Body of pancreas (tissue), 4 donors: ENCODE results near the gene RIN3. TPM values are rescaled to one million over a fixed set of nuclear protein-coding genes. Genes with fewer than 3 reads are reported as not detected.

ENCODE experiments used
- ATAC-seq: fragments of 150-250 bp; one replicate; pipeline ENCODE4 v1.9.1; 2016
- DNase-seq, 4 donors: peaks; one replicate each; pipeline ENCODE4 v3.0.0-alpha.2; 2019
- H3K27ac ChIP-seq, 4 donors: fragments of 200-600 bp; sonication (generic); 1 replicate in 3 of 4; 2 replicates in 1 of 4; pipeline versions ENCODE4 v1.5.1 to v1.6.1; 2016 to 2019; ENCODE audit warnings: mild to moderate bottlenecking in 1 of 4, mixed read lengths in 1 of 4, moderate library complexity in 1 of 4
- H3K27me3 ChIP-seq, 2 donors: fragments of 200-600 bp; sonication (generic); one replicate each; pipeline ENCODE4 v1.6.0; 2016; ENCODE audit warnings: mild to moderate bottlenecking in 1 of 2
- H3K36me3 ChIP-seq, 2 donors: fragments of 200-600 bp; sonication (generic); replicated peaks in 1 of 2; 2 replicates each; pipeline ENCODE4 v1.5.1; 2016; ENCODE audit warnings: low read depth in 2 of 2; ENCODE audit not compliant: insufficient read depth in 1 of 2
- H3K4me1 ChIP-seq: fragments of 200-600 bp; sonication (generic); one replicate; pipeline ENCODE4 v1.6.0; 2016
- H3K4me3 ChIP-seq, 2 donors: fragments of 200-600 bp; sonication (generic); 1 replicate in 1 of 2; 2 replicates in 1 of 2; pipeline ENCODE4 v1.5.1; 2016 to 2019
- H3K9me3 ChIP-seq, 3 donors: fragments of 200-600 bp; sonication (generic); 1 replicate in 2 of 3; 2 replicates in 1 of 3; pipeline ENCODE4 v1.5.1; 2016
- POLR2A ChIP-seq, 3 donors: fragments of 450-650 bp; IDR thresholded peaks; one replicate each; pipeline ENCODE4 v1.6.1; 2016; ENCODE audit warnings: antibody characterized with exemption in 3 of 3, mild to moderate bottlenecking in 2 of 3
- WGBS, 2 donors: methylation state at CpG; one replicate each; pipeline ENCODE4 v1.1.5; 2017; 5-methylcytosine and 5-hydroxymethylcytosine counted together
- intact Hi-C: fragments of 100-400 bp; cut with DNase I; formaldehyde crosslinking; loops from one replicate; pipeline ENCODE4 v1.15.1; 2023
- total RNA-seq, 2 donors: library from RNA; depleted of rRNA; stranded (reverse); fragments of >200 nt; gene quantifications; one replicate each; pipeline ENCODE4 v1.1.0, GENCODE V29; 2016
- TF ChIP-seq, protein P1 (sequence below), 7 experiments: fragments of 450-650 bp in 4 of 7; fragments of 200-600 bp in 3 of 7; sonication (generic) in 3 of 7; IDR thresholded peaks; one replicate each; pipeline ENCODE4 v1.5.1; 2016 to 2019; ENCODE audit warnings: antibody characterized with exemption in 7 of 7

RIN3 gene
- total RNA-seq, 2 donors from 2014 or later, result 2.6 to 3.3 TPM

DNA sequence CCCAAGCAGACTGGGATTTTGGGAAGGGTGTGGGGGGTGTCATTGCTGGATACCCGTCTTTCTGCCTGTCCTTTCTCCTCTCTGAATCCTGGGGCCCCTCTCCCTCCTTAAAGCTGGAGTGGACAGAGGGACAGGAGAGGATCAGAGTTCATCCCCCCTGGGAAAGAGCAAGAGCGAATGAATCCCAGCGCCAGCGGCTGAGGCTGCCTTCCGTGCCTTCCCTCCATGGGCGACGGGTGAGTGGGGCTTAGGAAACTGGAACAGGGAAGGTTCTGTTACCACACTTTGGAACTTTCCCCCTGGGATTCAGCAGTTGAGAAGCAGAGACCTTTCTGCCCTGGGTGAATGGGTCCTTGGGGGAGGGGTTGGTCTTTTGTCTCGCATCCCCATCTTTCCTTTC lies 16.2 kb upstream of the RIN3 start:
- WGBS, 2 donors, result 75 to 81% methylated on average over 8 of the region's 8 CpGs

DNA sequence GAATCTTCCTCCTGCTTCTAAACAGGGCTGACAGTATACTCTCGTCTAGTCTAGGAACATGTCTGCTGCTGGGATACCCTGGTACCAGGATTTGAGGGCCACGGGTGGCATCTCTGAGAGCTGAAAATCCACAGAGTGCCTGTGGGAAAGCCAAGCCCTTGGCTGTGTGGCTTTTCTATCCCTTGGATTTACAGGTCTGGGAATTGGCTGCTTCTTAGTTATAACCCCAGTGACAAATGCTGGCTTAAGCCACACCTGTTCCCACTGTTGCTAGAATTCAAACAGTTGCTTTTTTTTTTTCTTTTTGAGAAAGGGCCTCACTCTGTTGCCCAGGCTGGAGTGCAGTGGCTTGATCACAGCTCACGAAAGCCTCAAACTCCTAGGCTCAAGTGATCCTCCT lies 14.3 kb upstream of the RIN3 start:
- no peaks in the 10 kb centered on the region for H3K4me1 ChIP-seq
- DNase-seq (no peak), ATAC-seq (no peak)
- H3K4me3 ChIP-seq, result no peak overlapping the region
- H3K27me3 ChIP-seq, result no peaks in the 10 kb centered on the region
- H3K9me3 ChIP-seq, result no peaks in the 10 kb centered on the region
- no peaks in the 10 kb centered on the region for H3K36me3 ChIP-seq
- 74 to 76% methylated on average over 3 of the region's 3 CpGs for WGBS, 2 donors
- H3K27ac ChIP-seq, result no peak overlapping the region
- intact Hi-C loops, result no loop called here
- TF ChIP-seq, protein P1, sequence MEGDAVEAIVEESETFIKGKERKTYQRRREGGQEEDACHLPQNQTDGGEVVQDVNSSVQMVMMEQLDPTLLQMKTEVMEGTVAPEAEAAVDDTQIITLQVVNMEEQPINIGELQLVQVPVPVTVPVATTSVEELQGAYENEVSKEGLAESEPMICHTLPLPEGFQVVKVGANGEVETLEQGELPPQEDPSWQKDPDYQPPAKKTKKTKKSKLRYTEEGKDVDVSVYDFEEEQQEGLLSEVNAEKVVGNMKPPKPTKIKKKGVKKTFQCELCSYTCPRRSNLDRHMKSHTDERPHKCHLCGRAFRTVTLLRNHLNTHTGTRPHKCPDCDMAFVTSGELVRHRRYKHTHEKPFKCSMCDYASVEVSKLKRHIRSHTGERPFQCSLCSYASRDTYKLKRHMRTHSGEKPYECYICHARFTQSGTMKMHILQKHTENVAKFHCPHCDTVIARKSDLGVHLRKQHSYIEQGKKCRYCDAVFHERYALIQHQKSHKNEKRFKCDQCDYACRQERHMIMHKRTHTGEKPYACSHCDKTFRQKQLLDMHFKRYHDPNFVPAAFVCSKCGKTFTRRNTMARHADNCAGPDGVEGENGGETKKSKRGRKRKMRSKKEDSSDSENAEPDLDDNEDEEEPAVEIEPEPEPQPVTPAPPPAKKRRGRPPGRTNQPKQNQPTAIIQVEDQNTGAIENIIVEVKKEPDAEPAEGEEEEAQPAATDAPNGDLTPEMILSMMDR (IDR thresholded peaks at IDR 0.05), result no peak
- no peak for TF ChIP-seq POLR2A (IDR thresholded peaks at IDR 0.05)

More for the DNA sequence above, 16.2 kb upstream of the RIN3 start:
- H3K36me3 ChIP-seq, result no peaks in the 10 kb centered on the region
- ATAC-seq (no peak), DNase-seq (no peak)
- H3K4me3 ChIP-seq, result no peak overlapping the region
- TF ChIP-seq POLR2A (IDR thresholded peaks at IDR 0.05), result no peak
- TF ChIP-seq, protein P1 (IDR thresholded peaks at IDR 0.05), result no peak
- H3K27ac ChIP-seq, result no peak overlapping the region
- H3K27me3 ChIP-seq, result no peaks in the 10 kb centered on the region
- no peaks in the 10 kb centered on the region for H3K4me1 ChIP-seq
- intact Hi-C loops, result no loop called here
- H3K9me3 ChIP-seq, result no peaks in the 10 kb centered on the region

DNA sequence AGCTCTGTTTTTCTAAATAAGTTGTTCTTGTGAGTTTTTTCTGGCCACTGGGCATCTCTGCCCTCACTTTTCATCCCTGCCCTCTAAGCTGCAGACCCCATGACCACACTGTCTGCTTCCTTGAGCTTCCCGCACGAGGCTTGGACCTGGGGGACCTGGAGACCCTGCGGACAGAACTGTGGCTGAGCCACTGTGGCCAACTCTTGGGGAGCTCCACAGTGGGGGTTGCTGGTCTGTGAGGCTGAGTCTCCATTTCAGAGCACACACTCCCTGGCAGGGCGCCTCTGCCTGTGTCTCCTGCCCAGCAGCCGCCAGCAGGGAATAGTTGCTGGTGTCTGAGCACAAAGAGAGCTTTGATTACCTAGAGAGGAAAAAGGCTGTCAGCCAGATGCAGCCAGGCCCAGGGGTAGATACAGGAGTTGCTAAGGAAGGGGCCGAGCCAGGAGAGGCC lies 13.1 kb upstream of the RIN3 start:
- H3K4me3 ChIP-seq, result no peak overlapping the region
- no peak for ATAC-seq
- DNase-seq, result no peak
- H3K9me3 ChIP-seq, result no peaks in the 10 kb centered on the region
- no peaks in the 10 kb centered on the region for H3K4me1 ChIP-seq
- no peak for TF ChIP-seq POLR2A (IDR thresholded peaks at IDR 0.05)
- TF ChIP-seq, protein P1 (IDR thresholded peaks at IDR 0.05), result no peak
- no peaks in the 10 kb centered on the region for H3K36me3 ChIP-seq
- intact Hi-C loops, result no loop called here
- no peak overlapping the region for H3K27ac ChIP-seq
- 59 to 61% methylated on average over 5 to 6 of the region's 6 CpGs for WGBS, 2 donors
- no peaks in the 10 kb centered on the region for H3K27me3 ChIP-seq

DNA sequence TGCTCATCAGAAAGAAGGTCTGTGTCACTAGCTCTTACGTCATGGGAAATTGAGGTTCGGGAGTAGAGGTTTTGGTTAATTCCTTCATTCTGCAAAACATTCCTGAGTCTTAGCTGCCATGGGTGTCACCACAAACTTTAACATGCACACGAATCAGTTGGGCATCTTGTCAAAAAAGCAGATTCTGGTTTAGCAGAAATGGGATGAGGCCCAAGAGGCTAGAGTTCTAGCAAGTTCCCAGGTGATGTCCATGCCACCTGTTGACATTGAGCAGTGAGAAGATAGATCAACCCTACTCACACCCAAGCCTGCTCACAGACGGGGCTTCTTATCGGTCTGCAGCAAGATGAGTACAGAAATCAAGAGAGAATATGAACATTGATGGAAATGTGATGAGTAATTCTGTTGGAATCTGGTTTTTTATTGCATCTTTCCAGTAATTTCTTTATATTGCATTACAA lies 11.7 kb upstream of the RIN3 start:
- TF ChIP-seq, protein P1 (IDR thresholded peaks at IDR 0.05), result no peak
- TF ChIP-seq POLR2A (IDR thresholded peaks at IDR 0.05), result no peak
- Histone ChIP-seq H3K27ac (no peak overlapping the region), H3K27me3 (no peaks in the 10 kb centered on the region), H3K9me3 (no peaks in the 10 kb centered on the region), H3K36me3 (no peaks in the 10 kb centered on the region), H3K4me3 (no peak overlapping the region), H3K4me1 (no peaks in the 10 kb centered on the region)
- intact Hi-C loops, result no loop called here
- no peak for DNase-seq
- WGBS, 2 donors, result 57 to 69% methylated on average over 5 of the region's 5 CpGs
- ATAC-seq, result no peak

DNA sequence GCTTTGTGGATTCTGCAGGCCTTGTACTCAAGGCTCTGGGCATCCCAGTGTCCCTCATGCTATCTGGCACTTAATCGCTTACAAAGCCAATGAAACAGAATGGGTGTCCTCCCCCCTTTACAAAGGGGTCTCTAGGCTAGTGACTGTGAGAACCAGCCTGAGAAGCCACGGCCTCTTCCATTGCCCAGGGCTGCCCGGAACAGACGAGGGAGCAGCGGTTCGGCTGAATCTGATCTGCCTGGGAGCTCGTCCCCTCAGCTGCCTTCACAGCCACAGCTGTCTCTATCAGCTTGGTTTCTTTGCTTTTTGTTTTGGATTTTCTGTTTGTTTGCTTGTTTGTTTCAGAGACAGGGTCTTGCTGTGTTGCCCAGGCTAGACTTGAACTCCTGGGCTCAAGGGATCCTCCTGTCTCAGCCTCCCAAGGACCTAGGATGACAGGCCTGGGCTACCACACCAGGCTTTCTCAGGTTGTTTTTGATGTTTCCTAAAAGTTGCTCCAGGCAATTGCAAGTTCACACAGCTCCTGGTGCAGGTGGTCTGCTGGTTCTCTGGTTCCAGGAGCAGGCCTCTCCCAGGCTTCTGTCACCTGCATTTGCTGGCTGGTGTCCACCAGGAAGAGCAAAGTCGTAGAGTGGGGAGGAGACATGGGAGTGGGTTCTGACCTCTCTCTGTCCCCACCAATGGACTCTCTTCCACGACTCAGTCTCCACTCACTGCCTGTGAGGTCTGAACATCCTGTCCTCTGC lies 10.9 kb upstream of the RIN3 start:
- intact Hi-C loops, result no loop called here
- DNase-seq (no peak), ATAC-seq (no peak)
- H3K27ac ChIP-seq, result no peak overlapping the region
- no peaks in the 10 kb centered on the region for H3K36me3 ChIP-seq
- no peak for TF ChIP-seq POLR2A (IDR thresholded peaks at IDR 0.05)
- TF ChIP-seq, protein P1 (IDR thresholded peaks at IDR 0.05), result no peak
- no peaks in the 10 kb centered on the region for H3K9me3 ChIP-seq
- WGBS, 2 donors, result 84 to 85% methylated on average over 9 of the region's 9 CpGs
- no peak overlapping the region for H3K4me3 ChIP-seq
- no peaks in the 10 kb centered on the region for H3K4me1 ChIP-seq
- H3K27me3 ChIP-seq, result no peaks in the 10 kb centered on the region
